Stimulated activated CD4-positive, alpha-beta T cell treated with anti-CD3 and anti-CD28 coated beads, TNF-alpha, amount 100 ng/mL, for 1 hour (primary cell): ENCODE measurements around the gene TEX51.

ENCODE experiments used
- DNase-seq, 3 donors: peaks; one replicate each; pipeline ENCODE4 v3.0.0-alpha.2; 2020; ENCODE audit warnings: low read depth in 3 of 3, low spot score in 1 of 3

The TEX51 gene

DNA sequence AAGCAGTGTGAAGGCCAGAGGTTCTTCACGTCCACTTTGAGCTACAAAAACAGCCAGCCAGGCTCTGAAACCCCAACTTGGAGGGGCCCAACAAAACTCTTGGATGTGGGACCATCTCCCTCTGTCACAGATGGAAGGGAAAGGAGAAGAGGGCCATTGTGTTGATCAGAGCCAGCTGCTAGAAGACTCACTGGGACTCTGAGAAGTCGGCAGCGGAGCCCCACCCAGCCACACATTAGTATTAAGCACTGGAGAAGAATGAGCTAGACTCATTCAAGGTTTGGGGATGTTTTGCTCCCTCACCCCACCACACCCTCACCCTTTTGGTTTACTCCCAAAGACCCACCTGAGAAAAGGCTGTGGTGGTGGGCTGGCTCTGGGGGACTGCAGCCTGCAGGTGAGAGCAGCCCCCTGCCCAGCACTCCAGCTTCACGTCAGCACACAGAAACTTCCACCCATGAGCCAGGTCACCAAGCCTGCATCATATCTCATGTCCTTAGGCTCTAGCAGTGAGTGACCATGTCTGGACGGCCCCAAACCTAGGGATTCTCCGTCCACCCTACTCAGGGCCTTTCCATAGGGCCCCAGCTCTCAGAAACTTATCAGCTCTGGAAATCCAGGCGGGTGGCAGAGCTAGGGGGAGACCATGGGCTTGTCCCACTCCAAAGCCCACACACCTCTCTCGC is 12.6 kb downstream of the TEX51 start:
- DNase-seq, result no peak

- no peak for DNase-seq
These were observed 13.5 kb downstream of the TEX51 start for GRCh38 chr2:126912201-126912600.

DNA sequence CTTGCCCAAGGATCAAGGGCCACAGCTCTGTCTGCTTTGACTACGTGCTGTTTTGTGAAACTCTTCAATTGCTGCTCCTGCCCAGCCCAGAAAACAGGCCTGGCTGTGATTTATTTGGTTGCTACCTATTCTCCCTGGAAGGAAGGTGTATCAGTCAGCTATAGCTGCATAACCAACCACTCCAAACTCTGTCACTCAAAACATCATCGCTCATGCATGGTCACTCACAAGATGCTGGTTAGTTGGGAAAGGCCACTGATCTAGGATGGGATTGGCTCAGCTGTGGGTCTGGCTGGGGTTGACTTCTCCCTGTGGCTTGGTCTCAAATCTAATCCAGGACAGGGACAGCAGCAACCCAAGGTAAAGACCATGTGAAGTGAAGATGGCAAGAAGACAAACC is 14.6 kb downstream of the TEX51 start:
- no peak for DNase-seq

DNA sequence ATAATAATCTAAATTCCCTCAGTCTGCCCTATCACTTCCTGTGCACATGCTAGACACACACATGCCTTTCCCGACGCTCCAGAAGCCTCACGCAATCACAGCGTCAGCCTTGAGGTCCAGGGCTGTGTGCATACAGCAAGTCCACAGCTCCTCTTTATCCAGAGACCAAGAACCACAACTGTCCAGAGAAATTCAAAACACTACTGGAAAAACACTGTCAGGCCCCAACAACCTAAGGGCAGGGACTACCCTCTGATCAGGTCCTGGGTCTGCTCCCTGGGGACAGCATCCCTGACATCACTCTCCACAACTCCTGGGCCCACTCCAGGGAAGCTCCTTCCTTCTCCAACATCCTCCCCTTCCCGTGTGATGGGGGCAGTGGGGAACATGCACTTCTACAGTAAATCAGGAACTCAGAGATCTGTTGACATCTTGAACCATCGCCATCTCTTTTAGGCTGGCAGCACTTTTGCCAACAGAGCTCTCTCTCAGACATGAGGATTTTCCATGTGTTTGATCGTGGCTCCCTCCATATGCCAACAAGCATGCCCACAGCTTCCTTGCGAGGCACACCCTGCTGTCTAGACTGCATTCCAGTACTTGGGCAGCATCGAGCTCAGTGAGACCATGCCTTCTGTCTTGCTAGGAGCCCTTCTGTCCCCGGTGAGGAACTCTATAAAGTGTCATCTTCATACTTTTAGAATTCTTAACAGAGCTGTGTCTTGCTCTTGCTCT is 15.4 kb downstream of the TEX51 start:
- no peak for DNase-seq

DNA sequence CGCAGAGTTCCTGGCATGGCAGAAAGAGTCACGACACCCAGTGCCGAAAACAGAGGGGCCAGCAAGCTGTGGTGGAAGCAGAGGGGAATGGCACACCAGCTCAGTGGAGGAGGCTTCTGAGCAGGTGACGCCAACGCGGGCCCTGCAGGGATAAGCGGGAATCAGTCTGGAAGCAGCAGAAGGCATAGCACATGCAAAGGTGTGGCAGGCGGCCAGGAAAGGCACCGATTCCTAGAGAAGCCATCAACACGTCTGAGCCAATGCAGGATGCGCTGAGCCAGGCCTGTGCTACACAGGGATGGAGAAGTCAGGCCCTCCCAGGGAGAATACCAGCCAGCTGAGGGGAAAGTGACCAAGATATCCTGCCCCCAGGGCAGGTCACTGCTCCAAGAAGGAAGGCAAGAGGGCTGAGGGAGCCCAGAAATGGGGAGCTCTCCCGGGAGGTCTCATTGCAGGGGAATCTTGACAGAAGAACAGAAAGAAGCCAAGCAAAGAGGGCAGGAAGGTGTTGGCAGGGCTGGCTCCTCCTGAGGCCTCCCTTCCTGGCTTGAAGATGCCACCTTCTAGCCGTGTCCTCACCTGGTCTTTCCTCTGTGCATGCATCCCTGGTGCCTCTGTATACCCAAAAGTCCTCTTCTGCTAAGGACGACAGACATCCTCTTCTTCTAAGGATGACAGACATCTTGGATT is 16.3 kb downstream of the TEX51 start:
- DNase-seq, result no peak

DNA sequence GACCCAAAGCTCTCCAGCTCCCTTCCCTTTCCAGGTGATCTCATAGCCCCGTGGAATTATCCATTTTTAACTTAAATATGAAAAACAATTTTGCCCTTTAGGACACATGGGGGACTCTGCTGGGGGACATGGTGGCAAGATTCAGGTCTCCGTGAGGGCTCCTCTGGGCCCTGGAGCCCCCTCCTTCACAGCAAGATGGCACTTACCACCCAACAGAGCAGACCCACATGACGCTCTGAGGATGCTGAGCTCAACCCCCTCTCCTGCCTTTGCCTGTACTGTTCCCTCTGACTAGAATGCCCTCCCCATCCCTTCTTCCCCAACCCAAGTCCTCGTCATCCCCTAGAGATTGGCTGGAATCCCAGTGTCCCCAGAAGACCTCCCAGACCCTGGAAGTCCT is 17.2 kb downstream of the TEX51 start:
- DNase-seq, result no peak

DNA sequence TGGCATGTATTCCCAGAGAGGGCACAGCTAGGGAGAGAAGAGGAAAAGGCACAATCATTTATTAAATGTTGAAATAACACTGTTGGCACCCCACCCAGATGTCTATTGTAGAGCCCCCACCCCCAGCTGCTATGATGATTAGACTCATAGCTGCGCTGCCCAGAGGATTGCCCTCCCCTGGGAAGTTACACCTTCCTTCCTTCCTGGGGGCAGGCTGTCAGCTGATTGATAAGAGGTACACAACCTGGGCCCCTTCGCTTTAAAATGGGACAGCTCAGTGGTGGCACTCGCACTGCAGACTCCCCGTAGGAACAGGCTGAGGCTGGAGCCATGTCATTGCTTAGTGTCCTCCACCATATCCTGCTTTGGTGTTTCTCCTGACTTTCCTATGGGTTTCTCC is 18.1 kb downstream of the TEX51 start:
- no peak for DNase-seq

- DNase-seq, result no peak
These were observed 22.4 kb downstream of the TEX51 start for GRCh38 chr2:126921066-126921465.

- DNase-seq, result no peak
These were observed 32.4 kb downstream of the TEX51 start for GRCh38 chr2:126930970-126931590.

GRCh38 chr2:126932529-126932928 is 33.8 kb downstream of the TEX51 start:
- DNase-seq, result no peak

DNA sequence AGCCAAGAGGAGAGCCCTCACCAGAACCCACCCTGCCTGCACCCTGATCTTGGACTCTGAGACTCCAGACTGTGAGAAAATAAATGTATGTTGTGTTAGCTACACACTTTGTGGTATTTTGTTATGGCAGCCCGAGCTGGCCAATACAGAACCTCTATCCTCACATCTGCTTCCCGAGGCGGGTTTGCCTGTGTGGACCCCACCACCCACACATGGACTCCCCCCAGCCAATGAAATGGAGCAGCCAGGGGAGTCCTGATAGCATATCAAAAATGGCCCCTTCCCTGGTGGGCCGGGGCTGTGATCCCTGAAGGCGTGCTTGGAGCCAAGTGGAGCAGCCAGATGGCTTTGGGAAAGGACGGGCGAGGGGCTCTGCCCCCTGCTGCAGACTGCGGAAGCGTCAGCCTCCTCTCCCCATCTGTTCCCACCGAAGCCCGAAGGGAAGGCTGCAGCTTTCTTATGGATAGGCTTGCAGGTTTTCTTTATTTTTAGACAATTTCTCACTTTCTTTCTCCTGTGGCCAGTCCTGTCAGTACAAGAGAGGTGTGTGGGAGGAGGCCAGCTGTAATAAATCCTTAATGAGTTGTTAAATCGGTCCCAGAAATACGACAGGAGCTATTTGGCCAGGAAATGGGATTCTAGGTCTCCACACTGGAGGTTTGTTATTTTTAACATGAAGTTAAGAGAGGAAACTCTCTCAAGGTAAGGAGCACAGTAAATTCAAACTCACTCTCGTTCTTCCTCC is 34.4 kb downstream of the TEX51 start:
- no peak for DNase-seq

DNA sequence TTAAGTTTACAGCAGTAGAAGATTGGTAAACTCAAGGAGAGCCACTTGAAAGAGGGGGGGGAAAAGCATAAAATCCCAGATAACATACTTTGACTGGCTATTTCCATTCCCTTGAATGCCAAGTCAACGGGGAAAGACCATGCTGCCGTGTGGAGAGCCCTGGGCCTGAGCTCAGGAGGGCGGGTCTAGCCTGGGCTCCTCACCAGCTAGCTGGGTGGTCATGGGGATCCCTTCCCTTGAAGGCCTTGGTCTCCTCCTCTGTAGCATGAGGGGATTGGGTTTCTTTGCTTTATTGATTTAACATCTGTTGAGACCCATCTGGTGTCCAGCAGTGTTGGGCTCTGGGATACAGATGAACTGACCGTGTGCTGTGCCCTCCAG is 35.0 kb downstream of the TEX51 start:
- no peak for DNase-seq

GRCh38 chr2:126934809-126935208 is 36.1 kb downstream of the TEX51 start:
- DNase-seq, result no peak

GRCh38 chr2:126935774-126936173 is 37.1 kb downstream of the TEX51 start:
- no peak for DNase-seq

DNA sequence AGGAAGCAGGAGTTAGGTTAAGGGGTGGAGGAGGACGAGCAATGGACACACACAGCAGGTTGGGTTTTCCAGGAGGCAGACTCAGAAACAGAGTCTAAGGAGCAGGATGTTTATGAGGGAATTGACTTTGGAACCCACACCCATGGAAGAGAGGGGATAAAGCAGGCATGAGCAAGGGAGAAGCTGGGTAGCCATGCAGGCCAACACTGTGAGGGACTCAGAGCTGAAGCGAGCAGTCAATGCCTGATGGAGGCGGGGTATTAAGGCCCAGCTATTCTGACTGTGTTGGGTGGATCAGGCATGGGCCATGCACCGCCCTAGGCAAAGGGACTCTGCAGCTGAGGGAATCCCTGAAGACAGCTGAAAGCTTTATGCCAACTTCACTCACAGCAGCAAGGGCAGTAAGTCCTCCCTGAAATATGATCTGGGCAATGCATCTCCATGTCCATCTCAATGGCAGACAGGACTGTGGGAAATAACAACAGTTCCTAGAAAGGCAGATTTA is 37.6 kb downstream of the TEX51 start:
- DNase-seq, result no peak

- no peak for DNase-seq
These were observed 41.6 kb downstream of the TEX51 start for GRCh38 chr2:126940331-126940730.

DNA sequence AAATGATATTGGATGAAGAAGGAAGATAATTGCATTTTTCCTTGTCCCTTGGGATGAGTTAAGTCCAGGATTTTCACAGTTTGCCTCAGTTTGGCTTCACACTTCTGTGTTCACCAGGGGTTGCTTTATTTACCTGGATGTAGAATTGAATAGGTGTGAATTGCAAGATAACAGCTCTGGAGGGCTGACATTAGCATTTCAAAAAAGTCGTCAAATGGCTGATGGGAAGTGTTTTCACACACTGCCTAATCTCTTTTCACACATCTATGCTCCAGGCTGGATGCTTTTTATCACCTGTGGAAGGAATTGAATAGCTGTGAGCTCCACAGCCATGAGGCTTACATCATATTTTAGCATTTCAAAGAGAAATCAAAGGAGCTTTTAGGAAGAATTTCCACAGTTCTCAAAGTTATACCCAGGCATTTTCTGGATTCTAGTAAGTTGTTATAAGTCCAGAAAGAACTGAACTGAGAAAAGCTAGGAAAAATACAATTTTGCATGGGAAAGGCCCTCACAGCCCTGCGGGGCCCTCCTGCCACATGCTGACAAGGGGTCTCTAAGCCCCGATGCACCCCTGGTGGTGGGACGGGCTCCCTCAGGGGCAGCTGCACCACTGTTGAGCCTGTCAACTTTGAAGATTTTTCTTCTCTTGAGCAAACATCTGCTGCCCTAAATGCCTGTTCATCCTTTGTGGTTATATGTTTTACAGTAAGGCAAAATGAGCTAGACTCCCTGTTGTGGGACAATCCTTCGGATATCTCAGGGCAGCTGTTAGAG is 43.9 kb downstream of the TEX51 start:
- DNase-seq, result no peak

- no peak for DNase-seq
These were observed 45.1 kb downstream of the TEX51 start for GRCh38 chr2:126943612-126944348.

- DNase-seq, result no peak
These were observed 46.4 kb downstream of the TEX51 start for GRCh38 chr2:126945118-126945517.
